RPMI7951 (cell line): Measurements from ENCODE around the gene ARL6IP5. TPM values are rescaled to one million over a fixed set of nuclear protein-coding genes. Genes with fewer than 3 reads are reported as not detected.

Experiments used
- DNase-seq: peaks from one replicate; pipeline ENCODE4 v3.0.0-alpha.2; 2012; ENCODE audit warnings: low read depth
- total RNA-seq: library from RNA; depleted of rRNA; stranded (reverse); fragments of >200 nt; shearing (Covaris generic); gene quantifications from 2 replicates; pipeline ENCODE4 v1.2.3, GENCODE V29; 2014

The ARL6IP5 gene
- total RNA-seq, 1 experiment from 2014 or later, result 167 TPM

DNA sequence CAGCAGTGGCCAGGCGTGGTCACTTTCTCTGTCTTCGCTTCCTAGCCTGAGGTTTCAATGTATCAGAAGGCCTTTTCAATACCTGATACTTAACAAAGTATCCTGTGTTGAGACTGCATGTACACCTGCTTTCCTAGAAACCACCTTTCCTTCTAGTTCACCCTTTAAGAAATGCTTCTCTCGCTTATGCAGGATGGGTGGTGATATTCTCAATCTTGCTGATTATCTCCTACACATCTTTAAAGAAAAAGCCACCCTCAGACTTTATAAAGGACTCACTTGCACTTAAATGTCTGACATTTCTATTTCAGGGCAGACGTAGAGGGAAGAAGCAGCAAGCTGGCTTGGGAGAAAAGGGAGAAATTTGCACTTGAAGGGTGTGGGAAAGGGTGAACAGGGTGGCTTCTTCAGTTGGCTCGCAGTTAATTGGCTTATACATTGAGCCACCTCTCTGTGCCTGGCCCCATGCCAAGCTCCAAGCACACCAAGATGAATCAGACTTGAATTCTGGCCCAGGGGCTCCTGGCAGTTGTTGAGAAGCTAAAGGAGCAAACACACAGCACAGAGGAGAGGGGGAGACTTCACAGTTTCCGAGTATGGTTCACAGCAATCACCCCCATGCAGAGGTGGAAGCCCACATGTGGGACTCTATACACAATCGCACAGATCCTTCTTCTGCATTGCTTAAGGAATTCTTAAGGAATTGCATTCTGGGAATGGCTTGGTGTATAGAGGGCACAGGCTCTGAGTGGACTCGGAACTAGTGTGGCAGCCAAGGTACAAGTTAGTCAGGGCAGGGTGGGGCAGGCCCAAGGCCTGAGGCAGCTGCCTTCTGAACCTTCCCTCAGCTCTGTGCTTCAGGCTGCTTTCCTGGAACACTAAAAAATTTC lies 1.3 kb downstream of the ARL6IP5 start:
- DNase-seq, result peak; percentile 97

- DNase-seq, result no peak
These were observed 2.5 kb downstream of the ARL6IP5 start for GRCh38 chr3:69087030-69087791.

GRCh38 chr3:69088063-69088462 lies 3.3 kb downstream of the ARL6IP5 start:
- peak; percentile 69 for DNase-seq

GRCh38 chr3:69090021-69090420 lies 5.3 kb downstream of the ARL6IP5 start:
- DNase-seq, result peak; percentile 63

DNA sequence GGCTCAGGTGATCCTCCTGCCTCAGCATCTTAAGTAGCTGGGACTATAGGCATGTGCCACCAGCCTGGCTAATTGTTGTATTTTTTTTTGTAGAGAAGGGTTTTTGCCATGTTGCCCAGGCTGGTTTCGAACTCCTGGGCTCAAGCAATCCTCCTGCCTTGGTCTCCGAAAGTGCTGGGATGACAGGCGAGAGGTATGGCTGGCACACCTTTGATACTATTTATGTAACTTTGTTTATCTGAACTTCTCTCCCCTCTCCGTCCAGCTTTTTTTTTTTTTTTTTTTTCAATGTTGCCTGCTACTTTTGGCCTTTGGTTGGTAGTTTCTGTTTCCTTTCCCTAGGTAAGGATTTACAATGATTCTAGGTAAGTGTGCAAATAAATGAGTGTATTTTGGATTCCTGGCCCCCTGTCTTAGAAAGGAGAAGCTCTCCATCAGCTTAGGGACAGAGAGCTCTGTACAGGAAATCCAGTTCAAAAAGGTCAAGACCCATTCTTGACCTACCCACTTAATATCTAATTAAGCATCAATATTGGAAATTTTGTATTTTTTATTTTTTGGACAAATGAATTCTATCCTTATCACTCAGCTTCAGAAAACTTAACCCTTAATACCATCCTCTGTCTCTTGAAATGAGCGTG lies 6.8 kb downstream of the ARL6IP5 start:
- no peak for DNase-seq

- no peak for DNase-seq
These were observed 7.3 kb downstream of the ARL6IP5 start for GRCh38 chr3:69092030-69092516.

- DNase-seq, result peak; percentile 82
These were observed 9.9 kb downstream of the ARL6IP5 start for GRCh38 chr3:69094467-69095205.

GRCh38 chr3:69095636-69096035 lies 10.9 kb downstream of the ARL6IP5 start:
- no peak for DNase-seq

DNA sequence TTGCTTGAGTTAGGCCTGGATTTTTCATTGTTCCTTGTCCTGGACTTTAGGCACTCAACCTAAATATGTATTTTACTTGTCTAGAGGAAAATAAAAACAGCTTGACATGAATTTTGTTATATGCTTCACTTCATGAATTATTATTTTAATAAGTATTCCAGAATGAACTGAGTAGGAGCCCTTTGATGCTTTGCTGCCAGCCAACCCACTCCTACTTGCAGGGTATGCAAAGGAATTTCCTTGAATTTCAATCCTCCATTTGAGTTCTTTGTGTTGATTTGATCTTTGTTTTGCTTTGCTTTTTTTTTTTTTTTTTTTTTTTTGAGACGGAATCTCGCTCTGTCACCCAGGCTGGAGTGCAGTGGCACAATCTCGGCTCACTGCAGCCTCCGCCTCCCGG lies 11.6 kb downstream of the ARL6IP5 start:
- DNase-seq, result no peak

DNA sequence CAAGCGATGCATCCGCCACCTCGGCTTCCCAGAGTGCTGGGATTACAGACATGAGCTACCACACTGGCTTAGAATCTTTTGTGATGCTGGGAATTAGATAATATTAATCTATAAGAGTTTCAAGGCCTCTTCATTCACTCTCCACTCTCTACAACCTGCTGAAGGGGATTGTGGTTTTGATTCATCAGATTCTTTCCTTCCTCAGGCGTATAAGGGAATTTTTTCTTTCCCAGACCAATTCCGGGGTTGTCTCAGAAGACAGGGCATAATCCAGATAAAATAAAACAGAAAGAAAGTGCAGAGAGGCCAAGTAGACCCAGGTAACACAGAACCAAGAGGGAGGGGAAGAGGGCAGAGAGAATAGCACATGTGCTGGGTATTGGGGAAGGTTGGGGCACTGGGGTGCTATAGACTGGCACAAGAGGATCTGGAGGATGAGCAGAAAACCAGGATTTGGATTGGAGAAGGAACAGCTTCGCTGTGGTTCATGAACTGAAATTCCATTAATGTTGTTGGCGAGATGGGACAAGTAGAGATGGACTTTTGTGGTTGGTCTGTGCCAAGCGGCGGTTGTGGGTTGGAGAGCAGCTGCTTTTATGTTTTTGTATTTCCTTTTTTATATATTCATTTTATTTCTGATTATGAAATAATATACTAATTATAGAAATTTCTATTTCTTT lies 12.8 kb downstream of the ARL6IP5 start:
- no peak for DNase-seq

DNA sequence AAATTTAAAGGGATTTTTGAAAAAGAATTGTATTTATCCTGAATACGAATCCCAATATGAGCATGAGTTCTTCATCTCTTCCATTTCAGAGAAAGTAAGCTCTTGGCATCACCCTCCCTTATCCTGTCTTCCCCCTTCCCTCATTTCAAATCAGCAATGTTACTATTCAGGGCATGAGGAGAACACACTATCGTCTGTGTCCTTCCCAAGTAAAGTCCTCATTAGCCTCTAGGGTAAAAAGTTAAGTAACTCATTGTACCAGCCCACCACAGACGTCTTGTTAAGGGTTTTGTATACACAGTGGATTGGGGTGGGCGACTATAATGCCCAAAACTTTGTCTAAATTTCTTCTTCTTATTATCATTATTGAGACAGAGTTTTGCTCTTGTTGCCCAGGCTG lies 14.8 kb downstream of the ARL6IP5 start:
- no peak for DNase-seq

- DNase-seq, result no peak
These were observed 17.6 kb downstream of the ARL6IP5 start for GRCh38 chr3:69102384-69102783.

GRCh38 chr3:69103123-69103522 lies 18.4 kb downstream of the ARL6IP5 start:
- no peak for DNase-seq

DNA sequence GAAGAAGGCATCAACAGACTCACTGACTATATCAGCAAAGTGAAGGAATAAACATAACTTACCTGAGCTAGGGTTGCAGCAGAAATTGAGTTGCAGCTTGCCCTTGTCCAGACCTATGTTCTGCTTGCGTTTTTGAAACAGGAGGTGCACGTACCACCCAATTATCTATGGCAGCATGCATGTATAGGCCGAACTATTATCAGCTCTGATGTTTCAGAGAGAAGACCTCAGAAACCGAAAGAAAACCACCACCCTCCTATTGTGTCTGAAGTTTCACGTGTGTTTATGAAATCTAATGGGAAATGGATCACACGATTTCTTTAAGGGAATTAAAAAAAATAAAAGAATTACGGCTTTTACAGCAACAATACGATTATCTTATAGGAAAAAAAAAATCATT lies 19.8 kb downstream of the ARL6IP5 start:
- DNase-seq, result no peak

DNA sequence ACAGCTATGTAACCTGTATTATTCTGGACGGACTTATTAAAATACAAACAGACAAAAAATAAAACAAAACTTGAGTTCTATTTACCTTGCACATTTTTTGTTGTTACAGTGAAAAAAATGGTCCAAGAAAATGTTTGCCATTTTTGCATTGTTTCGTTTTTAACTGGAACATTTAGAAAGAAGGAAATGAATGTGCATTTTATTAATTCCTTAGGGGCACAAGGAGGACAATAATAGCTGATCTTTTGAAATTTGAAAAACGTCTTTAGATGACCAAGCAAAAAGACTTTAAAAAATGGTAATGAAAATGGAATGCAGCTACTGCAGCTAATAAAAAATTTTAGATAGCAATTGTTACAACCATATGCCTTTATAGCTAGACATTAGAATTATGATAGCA lies 20.6 kb downstream of the ARL6IP5 start:
- DNase-seq, result no peak

GRCh38 chr3:69107841-69108240 lies 23.1 kb downstream of the ARL6IP5 start:
- no peak for DNase-seq

DNA sequence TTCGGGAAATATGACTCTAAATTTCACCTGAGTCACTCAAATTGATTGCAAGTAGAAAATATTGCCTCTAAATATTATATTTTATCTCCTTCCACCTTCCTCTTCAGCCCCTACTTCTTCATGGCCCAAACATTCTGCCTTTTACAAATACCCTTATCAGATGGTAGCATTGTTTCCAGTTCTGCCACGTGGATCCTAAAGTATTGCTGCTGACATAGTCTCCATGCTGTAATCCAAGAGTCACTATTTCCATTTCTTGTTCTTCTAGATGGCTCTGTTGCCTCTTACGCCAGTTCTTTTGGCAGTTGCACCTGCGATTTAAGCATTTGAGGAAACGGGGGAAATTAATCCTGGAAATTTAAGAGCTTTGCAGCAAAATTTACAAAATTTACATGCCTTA lies 24.1 kb downstream of the ARL6IP5 start:
- no peak for DNase-seq

DNA sequence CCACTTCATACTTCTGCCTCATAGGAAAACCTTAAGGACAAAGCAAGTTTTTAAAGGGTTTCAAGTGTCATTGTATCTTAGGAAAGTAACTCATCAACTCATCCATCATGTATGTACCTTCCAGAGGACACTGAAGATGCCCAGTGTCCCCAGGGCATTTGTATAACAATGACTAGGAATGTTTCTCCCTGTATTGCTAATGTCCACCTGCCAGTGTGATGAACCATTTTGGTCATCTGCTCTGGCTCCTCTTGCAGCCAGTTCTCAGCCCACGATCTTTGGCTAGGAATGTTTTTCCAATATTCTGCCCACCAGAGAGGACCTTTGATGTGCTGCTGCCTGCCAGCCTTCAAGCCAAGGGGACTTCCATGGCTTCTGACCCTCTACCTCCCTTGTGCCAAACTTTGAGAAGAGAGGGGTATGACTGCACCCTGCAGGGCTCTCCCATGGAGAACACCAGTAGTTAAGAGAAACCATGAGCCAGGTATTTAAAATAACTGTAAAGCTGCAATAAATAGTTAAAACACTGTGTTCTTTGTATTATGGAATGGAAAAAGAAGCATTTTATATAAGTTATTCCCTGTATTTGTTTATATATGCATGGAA lies 26.3 kb downstream of the ARL6IP5 start:
- DNase-seq, result peak; percentile 11

GRCh38 chr3:69113536-69113935 lies 28.8 kb downstream of the ARL6IP5 start:
- DNase-seq, result peak; percentile 64

DNA sequence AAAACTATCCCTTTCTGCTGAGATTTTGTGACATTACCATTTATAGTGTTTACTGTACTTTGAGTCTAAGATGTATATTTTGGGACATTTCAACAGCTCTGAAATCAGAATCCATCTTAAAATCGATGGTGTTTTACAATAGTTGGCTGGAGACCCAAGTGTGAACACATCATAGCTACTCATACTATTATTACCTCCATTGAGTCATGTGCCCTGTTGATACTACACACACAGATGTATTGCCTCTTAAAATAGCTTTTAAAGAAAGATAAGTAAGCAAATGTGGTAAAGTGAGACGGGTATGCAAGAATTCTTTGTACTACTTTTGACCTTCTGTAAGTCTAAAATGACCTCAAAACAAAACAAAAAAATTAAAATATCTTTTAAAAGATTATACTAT lies 31.0 kb downstream of the ARL6IP5 start:
- peak; percentile 16 for DNase-seq

GRCh38 chr3:69116162-69116561 lies 31.4 kb downstream of the ARL6IP5 start:
- DNase-seq, result no peak
